ENCODE data around the gene GPC4.

The GPC4 gene

DNA sequence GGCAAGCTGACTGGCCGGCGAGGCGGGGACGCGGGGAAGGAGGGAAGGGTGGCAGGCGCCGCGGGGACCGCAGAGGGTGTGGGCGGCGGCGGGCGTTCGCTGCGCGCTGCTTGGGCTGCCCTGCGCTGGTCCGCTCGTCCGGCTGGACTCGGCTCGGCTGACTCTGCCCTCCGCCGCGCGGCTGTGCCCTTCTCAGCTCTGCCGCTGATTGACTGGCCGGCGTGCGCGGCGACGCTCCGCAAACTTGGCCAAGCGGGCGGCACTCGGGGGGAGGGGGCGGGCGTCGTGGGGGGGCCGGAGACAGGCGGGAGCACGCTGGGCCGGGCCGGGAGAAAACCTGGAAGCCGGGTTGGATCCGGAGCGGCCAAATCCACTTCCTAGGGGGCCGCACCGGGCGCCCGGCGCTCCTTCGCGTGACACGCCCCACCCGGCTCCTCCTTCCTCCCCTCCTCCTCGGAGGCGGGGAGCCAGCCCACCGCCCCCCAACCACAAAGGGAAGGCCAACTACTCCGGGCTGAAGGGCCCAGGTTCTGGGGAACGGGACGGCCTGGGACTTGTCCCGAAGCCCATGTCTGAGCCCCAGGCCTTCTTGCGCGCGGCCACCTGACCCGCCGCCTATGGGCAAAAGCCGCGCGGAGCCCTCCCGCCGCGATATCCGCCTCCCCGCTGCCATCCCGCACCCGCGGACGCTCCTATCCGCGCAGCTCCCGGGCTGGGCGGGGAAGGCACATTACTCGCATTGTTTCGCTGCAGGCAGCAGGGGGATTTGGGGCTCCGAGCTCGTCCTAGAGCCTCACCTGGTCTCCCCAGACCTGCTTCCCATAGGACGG, at the start of gene GPC4:
Gene GPC4 (minus strand): TSS at position 214 of the 830 bp plus-strand sequence. CDS start 524 bp downstream, outside the sequence.
- DNase-seq: no peak

DNA sequence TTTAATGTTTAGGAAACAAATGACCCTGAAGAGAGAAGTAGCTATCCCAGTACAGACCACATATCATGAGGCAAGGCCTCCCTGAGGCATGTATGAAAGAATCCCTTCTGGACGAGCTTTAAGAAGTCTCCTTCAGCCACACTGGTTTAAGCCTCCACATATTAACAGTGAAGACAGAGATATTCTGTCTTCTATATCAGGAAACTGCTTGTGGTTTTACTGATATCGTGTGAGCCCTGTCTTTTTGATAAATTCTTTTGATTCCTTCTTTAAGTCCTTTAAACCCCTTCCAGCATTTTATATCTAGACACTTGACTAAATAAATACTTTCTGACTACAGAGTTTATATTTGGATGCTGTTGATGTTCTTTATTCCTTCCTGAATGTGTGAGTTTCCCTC, 45.9 kb upstream of the GPC4 start:
- DNase-seq: no peak

DNA sequence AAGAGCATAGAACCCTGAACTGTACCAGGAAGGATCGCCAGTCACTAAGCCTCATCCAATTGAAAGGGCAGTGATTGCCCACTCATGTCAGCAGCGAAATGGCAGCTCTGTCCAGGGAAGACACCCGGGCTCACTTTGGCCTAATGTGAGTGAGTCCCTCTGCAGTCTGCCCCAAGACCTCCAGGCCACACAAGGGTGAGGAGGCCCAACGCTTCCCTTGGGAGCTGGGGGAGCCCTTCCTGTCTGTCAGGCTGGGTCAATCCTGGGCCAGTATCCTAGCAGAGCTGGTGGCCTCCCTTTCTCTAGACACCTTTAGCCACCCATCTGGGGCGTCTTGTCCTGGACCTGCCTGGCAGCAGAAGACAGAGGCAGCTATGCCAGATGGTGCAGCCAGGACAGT, 39.6 kb upstream of the GPC4 start:
- no peak for DNase-seq

DNA sequence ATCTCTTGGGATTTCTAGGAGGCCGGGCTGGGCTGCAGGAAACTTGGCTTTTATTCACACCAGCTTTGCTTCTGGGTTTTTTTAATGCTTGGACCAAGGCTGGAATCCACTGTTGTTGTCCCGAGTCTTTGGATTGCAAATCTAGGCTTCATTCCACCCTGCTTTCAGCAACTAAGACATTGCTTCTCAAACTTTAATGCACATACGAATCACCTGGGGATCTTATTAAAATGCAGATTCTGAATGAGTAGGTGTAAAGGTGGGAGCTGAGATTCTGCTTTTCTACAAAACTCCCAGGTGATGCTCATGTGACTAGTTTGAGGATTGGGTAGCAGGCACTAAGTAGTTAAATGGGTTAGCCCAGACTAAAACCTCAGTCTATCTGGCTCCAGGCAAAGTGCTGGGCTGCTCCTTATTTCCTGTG, 39.2 kb upstream of the GPC4 start:
- DNase-seq: no peak

DNA sequence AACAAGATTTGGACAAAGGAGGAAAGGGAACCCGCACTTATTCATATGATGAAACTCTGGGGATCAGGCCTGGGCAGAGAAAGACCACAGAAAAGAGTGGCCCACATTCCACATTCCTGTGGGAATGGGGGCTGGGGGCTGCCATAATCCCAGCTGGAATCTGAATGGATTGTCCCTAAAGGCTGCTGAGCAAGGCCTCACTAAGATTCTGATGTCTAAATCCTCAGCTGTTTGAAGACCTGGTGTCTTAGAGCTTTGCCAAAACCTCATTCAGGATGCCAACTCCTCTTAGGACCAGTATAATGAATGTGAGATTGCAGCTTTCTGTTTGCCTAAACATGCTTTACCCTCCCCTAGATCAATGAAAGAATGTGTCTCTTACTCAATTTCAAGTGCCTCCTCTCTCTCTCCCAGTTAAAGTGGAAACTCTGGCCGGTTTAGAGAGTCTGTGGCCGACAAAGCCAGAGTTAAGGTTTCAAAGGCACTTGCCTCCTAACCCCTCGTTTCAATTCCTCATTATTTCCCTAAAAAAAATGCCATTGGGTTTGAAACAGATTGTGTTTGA, 33.3 kb upstream of the GPC4 start:
- DNase-seq: no peak

DNA sequence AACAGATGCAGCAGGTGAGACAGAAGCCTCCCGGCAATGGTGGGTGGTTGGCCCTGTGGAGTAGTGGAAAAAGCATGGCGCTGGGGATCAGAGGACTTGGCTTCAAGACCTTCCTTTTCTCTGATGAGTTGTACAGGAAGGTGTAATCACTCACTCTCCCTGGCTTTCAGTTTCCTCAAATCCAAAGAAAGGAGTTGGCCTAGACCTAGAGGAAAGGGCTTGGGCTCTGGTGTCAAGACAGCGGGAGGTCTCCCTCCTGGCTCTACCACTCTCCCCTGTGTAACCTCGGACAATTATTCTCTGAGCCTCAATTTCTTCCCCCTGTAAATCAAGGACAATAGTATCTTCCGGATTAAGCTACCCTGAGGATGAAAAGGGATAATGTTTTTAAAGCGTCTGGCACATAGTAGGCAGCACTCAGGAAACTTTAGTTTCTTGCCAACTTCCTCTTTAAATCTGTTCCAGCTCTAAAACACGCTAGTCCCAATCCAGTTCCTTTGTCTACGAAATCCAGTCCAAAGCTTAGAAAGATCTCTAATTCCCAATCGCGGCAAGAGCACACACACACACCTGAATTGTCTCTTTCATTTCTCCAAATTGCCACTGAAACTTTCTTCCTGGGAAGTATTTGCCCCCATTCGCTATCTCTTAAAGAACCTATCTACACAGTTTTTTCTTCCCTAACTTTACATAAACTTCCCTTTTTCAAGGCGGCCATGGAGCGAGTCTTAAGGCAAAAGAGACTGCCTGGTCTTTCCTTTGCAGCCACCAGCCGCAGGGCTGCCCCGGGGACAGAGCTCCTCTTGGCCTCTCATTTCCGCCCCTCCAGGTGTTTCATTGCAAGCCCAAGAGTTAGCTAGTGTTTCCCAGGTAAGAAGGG, 29.9 kb upstream of the GPC4 start:
- DNase-seq: no peak

DNA sequence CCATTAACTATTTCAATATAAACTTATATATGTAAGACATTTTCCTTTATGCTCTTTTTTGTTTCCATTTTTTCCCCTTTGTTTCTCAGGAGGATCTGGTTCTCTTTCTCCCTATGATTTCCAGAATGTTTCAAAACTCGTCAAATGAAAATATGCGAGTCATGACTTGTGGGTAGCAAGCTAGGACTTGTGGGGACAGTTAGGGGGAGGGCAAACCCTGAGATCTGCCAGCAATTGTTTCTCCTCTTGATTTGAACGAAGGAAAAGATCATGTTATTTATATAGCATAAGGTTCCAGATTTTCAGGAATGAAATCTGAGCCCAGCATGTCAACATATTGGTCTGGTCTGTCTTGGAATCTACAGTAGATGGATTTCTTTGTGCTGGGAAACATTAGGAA, 28.9 kb upstream of the GPC4 start:
- no peak for DNase-seq

DNA sequence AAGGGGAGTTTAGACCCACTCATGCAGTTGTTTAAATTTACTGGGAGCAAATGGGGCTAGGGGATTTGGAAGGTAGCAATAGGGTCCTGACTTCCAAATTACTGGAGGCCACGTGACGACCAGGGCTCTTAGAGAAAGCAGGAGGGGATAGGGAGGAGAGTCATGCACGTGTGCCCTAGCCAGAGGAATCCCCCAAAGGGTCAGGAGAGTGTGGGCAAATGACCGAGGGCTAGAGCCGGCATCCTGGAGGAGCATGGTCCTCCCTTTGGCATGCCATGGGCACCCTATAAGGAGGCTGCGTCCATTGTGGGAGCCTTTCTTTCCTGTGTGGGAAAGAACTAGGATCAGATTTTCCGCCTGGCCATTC, 25.5 kb upstream of the GPC4 start:
- no peak for DNase-seq

DNA sequence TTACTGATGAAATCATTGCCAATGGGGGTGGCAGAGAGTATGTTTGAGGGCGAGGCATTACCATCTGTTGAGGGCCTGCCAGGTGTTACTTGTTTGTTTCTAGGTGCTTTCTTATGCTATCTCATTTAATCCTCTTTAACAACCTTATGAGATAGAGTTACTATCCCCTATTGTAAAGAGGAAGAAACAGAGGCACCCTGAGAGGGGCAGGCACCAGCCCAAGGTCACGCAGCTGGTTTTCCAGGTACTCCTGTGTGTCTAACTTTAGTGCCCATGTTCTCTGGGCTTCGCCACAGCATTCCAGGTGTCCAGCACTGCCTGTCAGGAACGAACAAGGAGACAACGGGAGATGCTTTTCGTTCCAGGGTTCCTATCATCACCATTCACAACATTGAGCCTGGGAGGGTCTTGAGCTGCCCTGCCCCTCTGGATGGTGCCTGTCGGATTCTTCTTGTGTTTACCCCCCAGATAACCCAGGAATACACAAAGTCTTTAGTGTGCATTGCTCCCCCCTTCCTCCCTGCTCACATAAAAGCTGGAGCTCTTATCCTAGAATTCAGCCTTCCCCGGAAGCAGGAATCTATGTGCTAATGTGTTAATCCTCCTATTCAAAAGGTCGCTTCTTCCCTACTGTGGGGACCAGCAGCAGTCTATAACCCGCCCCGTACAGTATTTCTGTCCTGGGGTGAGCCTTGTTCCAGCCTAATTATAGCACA, 24.9 kb upstream of the GPC4 start:
- no peak for DNase-seq

DNA sequence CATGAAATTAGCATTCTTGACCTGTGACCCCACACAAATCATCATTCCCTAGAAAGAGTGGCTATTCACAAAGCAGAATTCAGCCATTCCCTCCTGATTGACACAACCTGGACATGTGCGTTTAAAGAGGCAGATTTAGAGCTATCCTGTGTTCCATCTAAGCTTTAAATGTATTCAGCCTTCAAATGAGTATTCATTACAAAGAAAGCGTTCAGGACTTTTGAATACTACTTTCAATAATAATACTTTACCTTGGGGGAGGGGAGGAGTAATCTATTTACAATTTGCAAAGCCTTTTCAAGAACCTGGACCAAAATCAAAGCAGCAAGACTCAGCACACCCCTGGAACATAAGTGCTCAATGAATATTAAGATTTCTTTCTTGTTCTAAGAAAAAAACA, 22.5 kb upstream of the GPC4 start:
- no peak for DNase-seq

DNA sequence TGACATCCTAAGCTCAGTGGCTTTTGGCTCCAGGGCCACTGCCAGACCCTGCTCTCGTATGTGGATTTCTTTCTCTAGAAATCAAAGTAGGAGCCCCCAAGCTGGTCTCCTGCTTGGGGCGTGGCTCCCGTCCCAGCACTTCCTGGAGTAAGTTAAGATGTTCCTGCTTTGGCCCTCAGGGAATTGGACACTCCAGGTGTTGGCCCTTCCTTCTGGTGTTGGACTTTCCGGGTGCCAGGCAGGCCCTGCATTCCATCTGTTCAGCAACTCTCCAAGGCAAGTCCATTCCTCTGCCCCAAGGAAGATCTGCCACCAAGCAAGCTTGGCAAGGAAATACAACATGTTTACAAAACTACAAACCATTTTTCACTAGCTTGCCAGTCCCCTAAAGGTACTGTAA, 22.1 kb upstream of the GPC4 start:
- DNase-seq: no peak

DNA sequence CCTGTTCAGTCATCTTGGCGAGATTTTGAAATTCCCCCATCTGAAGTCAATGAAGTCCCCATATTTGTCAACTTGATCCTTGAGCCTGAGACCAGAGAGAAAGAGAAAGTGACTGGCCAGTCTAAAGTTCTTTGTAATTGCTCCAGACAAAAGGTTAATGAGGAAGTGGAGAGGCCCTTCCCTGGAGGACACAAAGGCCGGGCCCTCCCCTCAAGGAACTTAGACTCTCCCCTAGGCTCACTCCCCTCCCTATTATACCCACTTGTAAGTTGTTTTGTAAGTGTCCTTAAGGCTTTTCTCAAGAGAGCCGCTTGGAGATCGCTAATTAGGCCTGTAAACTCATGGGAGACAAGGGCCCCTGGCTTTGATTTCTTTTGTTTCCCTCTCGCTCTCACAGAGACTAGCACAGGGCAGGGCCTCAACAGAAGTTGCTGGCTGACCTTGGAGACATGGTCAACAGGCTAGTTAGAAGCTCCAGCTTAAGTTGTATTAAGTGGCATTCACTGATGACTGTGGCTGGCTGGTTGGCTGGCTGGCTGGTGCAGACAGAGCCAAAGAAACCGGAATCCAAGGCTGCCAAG, 20.3 kb upstream of the GPC4 start:
- no peak for DNase-seq

DNA sequence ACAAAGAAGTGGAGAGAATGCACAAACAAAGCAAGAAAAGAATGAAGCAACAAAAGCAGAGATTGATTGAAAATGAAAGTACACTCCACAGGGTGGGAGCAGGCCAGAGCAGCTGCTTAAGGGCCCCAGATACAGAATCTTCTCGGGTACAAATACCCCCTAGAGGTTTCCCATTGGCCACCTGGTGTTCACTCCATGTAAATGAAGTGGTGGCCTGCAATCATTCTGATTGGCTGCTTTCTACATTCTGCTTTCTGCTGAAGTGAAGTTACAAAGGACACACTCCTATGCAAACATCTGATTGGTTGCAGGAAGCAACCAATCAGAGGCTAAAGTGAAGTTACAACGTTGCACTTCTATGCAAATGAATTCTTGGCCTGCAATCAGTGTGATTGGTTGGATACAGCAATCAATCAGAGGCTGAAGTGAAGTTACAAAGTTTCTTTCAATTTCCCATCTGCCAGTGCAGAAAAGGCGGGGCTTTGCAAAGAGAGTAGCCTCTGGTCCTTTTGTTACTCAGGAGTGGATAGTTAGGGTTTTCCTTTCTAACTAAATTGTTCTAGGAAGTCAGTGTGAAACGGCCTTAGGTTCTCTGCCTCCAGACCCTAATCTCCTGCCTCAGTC, 19.0 kb upstream of the GPC4 start:
- DNase-seq: no peak

DNA sequence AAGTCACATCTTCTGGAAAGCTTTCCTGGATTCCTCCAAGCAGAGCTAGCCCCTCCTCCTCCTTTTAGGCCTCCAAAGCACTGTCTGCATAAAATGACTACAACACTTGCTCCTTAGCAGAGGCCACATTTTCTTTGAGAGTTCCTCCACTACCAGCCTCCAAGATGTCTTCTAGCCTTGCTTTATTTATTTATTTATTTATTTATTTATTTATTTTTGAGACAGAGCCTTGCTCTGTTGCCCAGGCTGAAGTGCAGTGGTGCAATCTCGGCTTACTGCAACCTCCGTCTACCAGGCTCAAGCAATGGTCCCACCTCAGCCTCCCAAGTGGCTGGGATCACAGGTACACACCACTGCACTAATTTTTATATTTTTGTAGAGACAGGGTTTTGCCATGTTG, 4.6 kb upstream of the GPC4 start:
- DNase-seq: no peak

DNA sequence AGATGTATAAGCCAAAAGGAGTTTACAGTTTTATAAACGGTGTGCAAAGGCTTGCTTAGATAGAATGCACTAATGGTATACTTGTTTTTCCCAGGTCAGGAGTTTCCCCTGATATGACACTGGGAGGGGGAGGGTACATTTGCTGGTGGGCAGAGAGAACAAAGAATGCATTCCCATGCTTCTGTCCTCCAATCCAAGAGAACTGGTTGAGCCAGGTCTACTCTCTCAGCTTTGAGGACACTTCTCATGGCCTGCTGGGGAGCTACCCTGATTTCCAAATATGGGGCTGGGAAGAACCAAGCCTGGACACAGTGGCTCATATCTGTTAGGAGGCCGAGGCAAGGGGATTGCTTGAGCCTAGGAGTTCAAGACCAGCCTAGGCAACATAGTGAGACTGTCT, 3.3 kb upstream of the GPC4 start:
- DNase-seq: no peak

DNA sequence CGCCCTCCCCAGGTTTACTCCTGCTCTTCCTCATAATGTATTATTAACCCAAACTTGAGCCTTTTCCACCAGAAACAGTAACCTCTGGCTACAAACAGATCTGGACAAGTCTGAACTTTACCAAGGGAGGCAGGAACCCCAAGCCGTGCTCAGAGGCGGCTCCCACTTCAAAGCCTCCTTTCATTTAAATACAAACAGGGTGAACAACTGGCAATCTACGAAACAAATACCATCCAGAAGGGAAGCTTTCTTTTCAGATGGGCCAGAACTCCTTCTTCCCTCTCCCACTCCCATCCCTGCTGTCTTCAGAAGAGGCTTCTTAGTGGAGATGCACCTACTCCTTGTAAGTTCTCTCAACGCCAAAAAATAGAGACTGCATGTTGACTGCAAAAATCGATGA, 2.1 kb upstream of the GPC4 start:
- no peak for DNase-seq

DNA sequence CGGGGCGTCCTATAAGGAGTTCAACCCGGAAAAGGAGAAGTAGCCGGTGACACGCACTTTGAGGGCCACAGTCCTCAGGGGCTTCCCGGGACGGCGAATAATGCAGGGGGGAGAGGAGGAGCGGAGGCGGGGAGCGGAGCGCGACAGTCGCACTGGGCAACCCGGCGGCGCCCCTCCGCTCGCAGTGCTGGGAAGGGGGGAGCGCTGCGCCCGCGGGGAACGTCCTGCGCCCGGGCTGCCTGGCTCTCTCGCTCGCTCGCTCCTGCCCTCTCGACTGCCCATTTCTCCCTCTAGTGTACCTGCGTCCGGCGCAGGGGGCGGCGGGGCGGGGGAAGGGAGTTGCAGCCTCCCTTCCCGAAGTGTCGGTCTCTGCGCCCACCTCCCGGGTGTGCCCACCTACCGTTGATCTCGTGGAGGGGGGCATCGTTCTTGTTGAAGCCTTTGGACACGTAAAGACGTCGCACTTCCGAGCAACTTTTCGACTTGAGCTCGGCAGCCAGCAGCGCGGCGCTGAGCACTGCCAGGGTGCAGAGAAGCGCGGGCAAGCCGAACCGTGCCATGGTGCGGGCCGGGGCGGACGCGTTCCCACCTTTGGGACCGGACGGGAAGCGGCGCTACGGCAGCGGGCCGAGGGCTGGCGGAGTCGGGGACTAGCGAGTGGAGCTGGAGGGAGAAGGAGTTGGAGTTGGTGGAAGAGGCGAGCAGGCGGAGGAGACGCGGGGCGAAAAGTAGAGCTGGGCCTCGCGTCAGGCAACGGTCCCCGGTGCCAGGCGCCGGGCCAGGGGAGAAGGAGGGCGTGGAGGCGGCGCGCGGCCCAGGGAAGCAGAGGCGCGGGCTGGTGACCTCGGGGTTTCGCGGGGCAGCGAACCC, 648 bp downstream of the GPC4 start:
- no peak for DNase-seq

DNA sequence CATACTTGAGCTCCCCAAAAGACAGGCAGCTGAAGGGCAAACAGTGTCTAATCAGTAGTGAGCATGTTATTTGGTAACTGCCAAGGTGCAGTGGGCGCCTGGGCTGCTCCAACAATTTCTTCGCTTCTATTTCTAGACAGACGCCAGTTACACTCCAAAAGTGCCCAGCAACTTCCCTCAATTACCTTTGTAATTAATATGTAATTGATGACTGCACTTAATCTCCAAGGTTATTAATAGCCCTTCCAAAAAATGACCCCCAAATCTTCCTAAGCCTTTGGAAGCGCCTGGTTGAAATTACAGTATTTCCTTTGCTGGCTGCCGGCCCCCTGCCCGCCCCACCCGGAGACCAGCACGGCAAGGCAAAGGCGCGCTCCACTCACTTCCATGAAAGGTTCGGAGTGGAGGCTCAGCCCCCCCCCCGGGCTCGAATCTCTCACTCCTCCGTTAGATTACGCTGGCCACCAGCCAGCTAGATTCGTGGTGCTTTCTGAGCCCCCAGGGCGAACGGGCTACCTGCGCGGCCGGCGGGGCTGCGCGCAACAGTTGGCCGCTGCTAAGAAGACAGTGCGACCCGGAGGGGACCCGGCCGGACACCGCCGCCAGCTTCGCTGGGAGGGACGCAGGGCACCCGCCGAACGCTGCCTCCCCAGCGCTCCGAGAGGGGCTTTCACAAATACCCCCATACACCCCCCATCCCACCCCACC, 1.9 kb downstream of the GPC4 start:
- no peak for DNase-seq

DNA sequence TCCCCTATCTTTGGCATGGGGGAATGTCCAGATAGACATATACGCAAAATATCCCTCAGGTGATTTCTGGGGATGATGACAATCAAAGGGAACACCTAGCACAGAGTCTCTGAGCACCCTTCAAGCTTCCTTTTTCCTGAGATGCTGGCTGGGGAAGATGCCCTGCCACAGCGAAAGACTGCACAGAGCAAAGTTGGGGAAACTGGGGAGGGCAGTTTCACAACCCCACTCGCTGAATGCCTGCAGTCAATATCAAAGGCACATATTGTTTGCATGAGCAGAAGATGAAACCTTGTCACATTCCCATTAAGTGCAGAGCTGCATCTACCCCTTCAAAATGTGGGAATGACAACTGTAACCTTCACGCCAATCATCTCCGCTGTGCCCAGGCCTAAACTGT, 2.6 kb downstream of the GPC4 start:
- no peak for DNase-seq

DNA sequence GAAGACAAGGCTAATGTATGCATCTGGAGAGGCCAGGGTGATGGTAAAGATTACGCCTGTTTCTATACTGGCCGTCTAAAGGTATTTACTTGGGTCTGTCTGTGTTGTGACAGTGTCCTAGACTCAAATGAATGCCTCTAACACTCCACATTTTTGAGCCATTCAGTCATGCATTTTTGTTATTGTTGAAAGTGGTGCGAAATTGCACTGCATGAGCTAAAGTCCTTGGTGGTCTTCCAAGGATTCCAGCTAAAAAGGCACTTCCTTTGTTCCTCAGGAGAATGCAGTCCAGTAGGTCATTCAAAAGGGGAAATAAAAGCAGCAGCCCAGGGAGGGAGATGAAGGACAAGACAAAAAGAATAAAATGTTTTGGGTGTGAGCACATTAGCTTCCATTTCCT, 3.0 kb downstream of the GPC4 start:
- DNase-seq: no peak

DNA sequence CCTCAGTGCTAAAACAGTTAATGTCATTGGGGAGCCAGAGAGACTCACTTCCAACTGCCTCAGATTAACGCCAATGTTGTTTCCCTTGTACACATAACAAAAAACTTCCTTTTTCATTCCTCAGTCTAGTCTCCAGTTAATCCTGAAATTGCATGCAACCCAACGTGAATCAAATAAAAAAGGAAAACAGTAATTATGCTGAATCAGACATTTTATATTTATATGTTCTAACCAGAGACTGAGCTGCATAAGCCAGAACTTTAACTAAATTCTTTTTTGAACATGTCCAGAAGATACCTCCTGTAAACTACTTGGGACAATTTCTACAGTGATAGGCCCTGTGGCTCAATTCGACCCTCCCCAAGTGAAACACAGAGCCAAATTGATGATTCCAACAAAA, 4.7 kb downstream of the GPC4 start:
- DNase-seq: no peak

Measured in stimulated activated CD4-positive, alpha-beta T cell treated with anti-CD3 and anti-CD28 coated beads, Interleukin-4, amount 100 ng/mL, for 24 hours (primary cell).